B cell (primary cell): ENCODE results near the gene SLC12A3. TPM values are rescaled to one million over a fixed set of nuclear protein-coding genes. Genes with fewer than 3 reads are reported as not detected.

Source experiments
- ATAC-seq: fragments of 200-7000 bp; cut with Tn5 transposase; one replicate; pipeline ENCODE4 v1.10.0; 2021; ENCODE audit warnings: low read depth, mild to moderate bottlenecking, moderate number of reproducible peaks, moderate library complexity
- CTCF ChIA-PET: fragments of 350-600 bp; sonication (Branson Sonifier 250); formaldehyde crosslinking; loops from one replicate; lab custom pipeline; 2021; ENCODE audit warnings: antibody characterized with exemption, inconsistent platforms; lab: Charles Lee
- POLR2A ChIA-PET: fragments of 350-600 bp; sonication (Branson Sonifier 250); formaldehyde crosslinking; loops from one replicate; lab custom pipeline; 2021; ENCODE audit warnings: antibody characterized with exemption; lab: Charles Lee
- DNase-seq: peaks from one replicate; pipeline ENCODE4 v3.0.0; 2013
- H2AFZ ChIP-seq: 2 replicates; pipeline ENCODE4 v1.6.1; 2012; ENCODE audit warnings: mild to moderate bottlenecking, low read depth, low read length; ENCODE audit not compliant: insufficient read depth, poor library complexity, severe bottlenecking
- H3K27ac ChIP-seq, 2 donors: 1 replicate in 1 of 2; 2 replicates in 1 of 2; pipeline ENCODE4 v1.5.1; 2012 to 2013; ENCODE audit warnings: low read length in 2 of 2, mild to moderate bottlenecking in 2 of 2, moderate library complexity in 1 of 2
- H3K27me3 ChIP-seq, 4 experiments: fragments of 200-600 bp in 1 of 4; sonication (generic) in 1 of 4; replicated peaks in 1 of 4; 1 replicate in 2 of 4; 2 replicates in 2 of 4; pipeline versions ENCODE4 v1.6.1 to v1.7.0; 2013 to 2016; ENCODE audit warnings: low read length in 3 of 4, mild to moderate bottlenecking in 2 of 4, mixed read lengths in 1 of 4, moderate library complexity in 1 of 4; ENCODE audit not compliant: insufficient read depth in 4 of 4, control insufficient read depth in 3 of 4; ENCODE audit errors: control extremely low read depth in 1 of 4
- H3K36me3 ChIP-seq, 2 experiments: replicated peaks in 1 of 2; 1 replicate in 1 of 2; 2 replicates in 1 of 2; pipeline versions ENCODE4 v1.6.1 to v1.7.1; 2013; ENCODE audit warnings: low read length in 1 of 2; ENCODE audit not compliant: insufficient read depth in 2 of 2, control insufficient read depth in 1 of 2; ENCODE audit errors: control extremely low read depth in 1 of 2, extremely low read depth in 1 of 2
- H3K4me1 ChIP-seq, 2 donors: fragments of 200-600 bp in 1 of 2; sonication (generic) in 1 of 2; 1 replicate in 1 of 2; 2 replicates in 1 of 2; pipeline versions ENCODE4 v1.5.1 to v1.6.1; 2013 to 2017; ENCODE audit warnings: low read length in 2 of 2; ENCODE audit not compliant: control insufficient read depth in 2 of 2, insufficient read depth in 2 of 2
- H3K4me2 ChIP-seq: replicated peaks from 2 replicates; pipeline ENCODE3; 2012; ENCODE audit warnings: mild to moderate bottlenecking, low read depth, low read length; ENCODE audit not compliant: poor library complexity, severe bottlenecking
- H3K4me3 ChIP-seq, 5 experiments: fragments of 200-600 bp in 1 of 5; sonication (generic) in 1 of 5; 1 replicate in 3 of 5; 2 replicates in 2 of 5; pipeline versions ENCODE4 v1.5.1 to v1.7.0; 2011 to 2016; ENCODE audit warnings: low read length in 4 of 5, mild to moderate bottlenecking in 4 of 5, low read depth in 2 of 5, control low read depth in 1 of 5, moderate library complexity in 1 of 5; ENCODE audit not compliant: insufficient read depth in 1 of 5; ENCODE audit errors: control extremely low read depth in 1 of 5, extremely low read depth in 1 of 5
- H3K79me2 ChIP-seq: fragments of 200-600 bp; sonication (generic); one replicate; pipeline ENCODE4 v1.6.0; 2016; ENCODE audit warnings: low read length; ENCODE audit not compliant: control insufficient read depth, insufficient read depth
- H3K9ac ChIP-seq: fragments of 200-600 bp; sonication (generic); 2 replicates; pipeline ENCODE4 v1.6.1; 2017; ENCODE audit warnings: mild to moderate bottlenecking, low read length, moderate library complexity
- H3K9me3 ChIP-seq, 3 donors: one replicate each; pipeline versions ENCODE4 v1.6.1 to v1.7.1; 2013; ENCODE audit warnings: low read length in 2 of 3; ENCODE audit not compliant: control insufficient read depth in 2 of 3, insufficient read depth in 1 of 3; ENCODE audit errors: control extremely low read depth in 1 of 3
- H4K20me1 ChIP-seq: 2 replicates; pipeline ENCODE4 v1.6.0; 2012; ENCODE audit warnings: mild to moderate bottlenecking, low read length; ENCODE audit not compliant: insufficient read depth, control insufficient read depth, poor library complexity, severe bottlenecking
- H3K27ac Mint-ChIP-seq: one replicate; pipeline ENCODE4 v1.8.0; 2021; ENCODE audit warnings: mixed read lengths
- H3K27me3 Mint-ChIP-seq: one replicate; pipeline ENCODE4 v1.8.0; 2021; ENCODE audit warnings: mixed read lengths
- H3K4me1 Mint-ChIP-seq: one replicate; pipeline ENCODE4 v1.8.0; 2021; ENCODE audit warnings: mixed read lengths
- H3K4me3 Mint-ChIP-seq: one replicate; pipeline ENCODE4 v1.8.0; 2021; ENCODE audit warnings: mixed read lengths
- H3K9me3 Mint-ChIP-seq: one replicate; pipeline ENCODE4 v1.8.0; 2022; ENCODE audit warnings: mixed read lengths; ENCODE audit not compliant: insufficient read depth
- EZH2 ChIP-seq: IDR thresholded peaks from 2 replicates; pipeline ENCODE4 v1.6.1; 2012; ENCODE audit warnings: borderline replicate concordance, low read depth, mild to moderate bottlenecking, moderate library complexity, low read length; ENCODE audit not compliant: insufficient read depth, poor library complexity, severe bottlenecking
- WGBS: methylation state at CpG from one replicate; pipeline ENCODE4 v1.1.5; 2013; ENCODE audit warnings: missing lambda C conversion rate; ENCODE audit not compliant: insufficient coverage; 5-methylcytosine and 5-hydroxymethylcytosine counted together
- intact Hi-C: fragments of 100-400 bp; cut with micrococcal nuclease; formaldehyde crosslinking; loops from one replicate; pipeline ENCODE4 v1.10.0; 2022
- polyA plus RNA-seq: library from polyadenylated mRNA; depleted of rRNA; stranded (reverse); fragments of >200 nt; gene quantifications from 2 replicates; pipeline ENCODE4 v1.2.3, GENCODE V29; 2012
- total RNA-seq, 2 donors: library from RNA; stranded (reverse); fragments of 120-200 nt in 1 of 2; gene quantifications; 1 replicate in 1 of 2; 2 replicates in 1 of 2; pipeline versions ENCODE4 v1.2.3 to v1.2.4, GENCODE V29; 2013 to 2022
- TF ChIP-seq, protein P1 (sequence below): fragments of 200-600 bp; IDR thresholded peaks from one replicate; pipeline ENCODE4 v1.8.0; 2022; ENCODE audit warnings: antibody characterized with exemption, mild to moderate bottlenecking

The SLC12A3 gene
- total and polyA plus RNA-seq, 2 donors (not counting 1 experiment from before 2014, with no cell fraction given) = 1.3 to 4.9 TPM

DNA sequence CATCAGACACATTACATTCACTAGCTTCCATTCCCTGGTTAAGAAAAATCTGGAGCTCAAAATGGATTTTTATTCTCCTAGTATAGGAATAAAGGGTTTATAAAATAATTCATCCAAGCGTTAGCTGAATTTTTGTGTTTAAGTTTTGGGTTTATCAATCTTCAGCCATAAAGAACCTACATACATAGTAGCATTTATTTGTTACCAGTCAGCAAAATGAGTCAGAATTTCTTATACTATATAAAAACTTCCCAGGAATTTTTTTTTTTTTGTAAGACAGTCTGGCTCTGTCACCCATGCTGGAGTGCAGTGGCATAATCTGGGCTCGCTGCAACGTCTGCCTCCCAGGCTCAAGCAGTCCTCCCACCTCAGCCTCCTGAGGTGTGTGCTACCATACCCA lies 40.2 kb upstream of the SLC12A3 start:
- ChIA-PET CTCF (interaction anchor here (0.7 kb wide), 1 partner anchor 37 kb away, joined by 4 read pairs; no protein-coding TSS in a partner anchor), POLR2A (interaction anchor here (0.6 kb wide), 1 partner anchor 426 kb away, joined by 4 read pairs; no protein-coding TSS in a partner anchor)
- no peak for ATAC-seq
- H3K27ac Mint-ChIP-seq = no peak overlapping the region
- H3K4me1 Mint-ChIP-seq = no peaks in the 10 kb centered on the region
- intact Hi-C loops = no loop called here
- H2AFZ ChIP-seq = no peak overlapping the region
- no peaks in the 10 kb centered on the region for H3K9me3 Mint-ChIP-seq
- H3K4me3 ChIP-seq = no peak overlapping the region
- no peaks in the 10 kb centered on the region for H3K4me1 ChIP-seq
- H3K9ac ChIP-seq = no peak overlapping the region
- TF ChIP-seq, protein P1, sequence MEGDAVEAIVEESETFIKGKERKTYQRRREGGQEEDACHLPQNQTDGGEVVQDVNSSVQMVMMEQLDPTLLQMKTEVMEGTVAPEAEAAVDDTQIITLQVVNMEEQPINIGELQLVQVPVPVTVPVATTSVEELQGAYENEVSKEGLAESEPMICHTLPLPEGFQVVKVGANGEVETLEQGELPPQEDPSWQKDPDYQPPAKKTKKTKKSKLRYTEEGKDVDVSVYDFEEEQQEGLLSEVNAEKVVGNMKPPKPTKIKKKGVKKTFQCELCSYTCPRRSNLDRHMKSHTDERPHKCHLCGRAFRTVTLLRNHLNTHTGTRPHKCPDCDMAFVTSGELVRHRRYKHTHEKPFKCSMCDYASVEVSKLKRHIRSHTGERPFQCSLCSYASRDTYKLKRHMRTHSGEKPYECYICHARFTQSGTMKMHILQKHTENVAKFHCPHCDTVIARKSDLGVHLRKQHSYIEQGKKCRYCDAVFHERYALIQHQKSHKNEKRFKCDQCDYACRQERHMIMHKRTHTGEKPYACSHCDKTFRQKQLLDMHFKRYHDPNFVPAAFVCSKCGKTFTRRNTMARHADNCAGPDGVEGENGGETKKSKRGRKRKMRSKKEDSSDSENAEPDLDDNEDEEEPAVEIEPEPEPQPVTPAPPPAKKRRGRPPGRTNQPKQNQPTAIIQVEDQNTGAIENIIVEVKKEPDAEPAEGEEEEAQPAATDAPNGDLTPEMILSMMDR = no peak
- TF ChIP-seq EZH2 = no peak
- no peak for DNase-seq
- H3K79me2 ChIP-seq = no peaks in the 10 kb centered on the region
- H3K27me3 ChIP-seq = no peaks in the 10 kb centered on the region
- WGBS = no CpG with 5 or more reads among the region's 3 CpGs
- H3K9me3 ChIP-seq = no peaks in the 10 kb centered on the region
- H3K27ac ChIP-seq = no peak overlapping the region
- no peaks in the 10 kb centered on the region for H4K20me1 ChIP-seq
- no peak overlapping the region for H3K4me3 Mint-ChIP-seq
- no peak overlapping the region for H3K4me2 ChIP-seq
- peaks cover 4 to 60% of the 10 kb centered on the region in 2 experiments for H3K36me3 ChIP-seq
- H3K27me3 Mint-ChIP-seq = no peaks in the 10 kb centered on the region

DNA sequence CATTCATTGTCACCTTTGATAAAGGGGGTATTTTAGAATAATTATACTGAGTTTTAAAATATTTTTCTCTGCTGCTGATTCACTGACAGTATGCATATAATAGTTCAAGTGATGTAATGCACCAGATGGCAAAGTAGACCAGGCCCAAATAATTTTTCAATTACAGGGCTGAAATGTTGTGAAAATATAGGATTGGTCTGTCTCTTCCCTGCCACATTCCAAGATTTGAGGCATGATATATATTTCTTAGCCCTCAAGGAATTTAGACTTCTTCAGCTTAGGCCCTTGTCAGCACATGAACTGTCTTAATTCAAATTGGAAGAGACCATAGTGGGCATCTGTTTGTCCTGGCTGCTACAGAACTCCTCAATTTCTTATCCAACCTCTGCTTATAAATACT lies 39.2 kb upstream of the SLC12A3 start:
- no peaks in the 10 kb centered on the region for H3K4me1 ChIP-seq
- H2AFZ ChIP-seq = no peak overlapping the region

More for the DNA sequence above, 39.2 kb upstream of the SLC12A3 start:
- Histone ChIP-seq H3K79me2 (no peaks in the 10 kb centered on the region), H3K4me3 (no peak overlapping the region), H3K9ac (no peak overlapping the region), H3K36me3 (peaks cover 4 to 50% of the 10 kb centered on the region in 2 experiments), H3K27ac (no peak overlapping the region), H3K9me3 (no peaks in the 10 kb centered on the region), H3K27me3 (no peaks in the 10 kb centered on the region), H3K4me2 (no peak overlapping the region), H4K20me1 (no peaks in the 10 kb centered on the region)
- POLR2A ChIA-PET = no interaction called here
- H3K4me1 Mint-ChIP-seq = no peaks in the 10 kb centered on the region
- intact Hi-C loops = no loop called here
- no peaks in the 10 kb centered on the region for H3K9me3 Mint-ChIP-seq
- ATAC-seq (no peak), DNase-seq (no peak)
- no peaks in the 10 kb centered on the region for H3K27me3 Mint-ChIP-seq
- no peak overlapping the region for H3K4me3 Mint-ChIP-seq
- H3K27ac Mint-ChIP-seq = no peak overlapping the region
- TF ChIP-seq, protein P1 = no peak
- no peak for TF ChIP-seq EZH2
- CTCF ChIA-PET = no interaction called here
